Tibial nerve (tissue), 4 donors: ENCODE data around the gene PIGN. TPM values are rescaled to one million over a fixed set of nuclear protein-coding genes. Genes with fewer than 3 reads are reported as not detected.

Experiments used
- DNase-seq, 2 donors: peaks; one replicate each; pipeline ENCODE4 v3.0.0-alpha.2; 2019; ENCODE audit warnings: low spot score in 2 of 2
- H3K27ac ChIP-seq, 4 donors: fragments of 200-600 bp; sonication (generic) in 3 of 4; one replicate each; pipeline ENCODE4 v1.5.1; 2017 to 2019; ENCODE audit warnings: mild to moderate bottlenecking in 1 of 4
- H3K27me3 ChIP-seq, 2 donors: fragments of 200-600 bp; sonication (generic) in 1 of 2; one replicate each; pipeline versions ENCODE4 v1.5.1 to v1.6.0; 2017 to 2019
- H3K36me3 ChIP-seq, 3 donors: fragments of 200-600 bp; sonication (generic); one replicate each; pipeline ENCODE4 v1.5.1; 2018 to 2019
- H3K4me1 ChIP-seq, 4 donors: fragments of 200-600 bp; sonication (generic) in 3 of 4; one replicate each; pipeline ENCODE4 v1.5.1; 2017 to 2019
- H3K4me3 ChIP-seq, 4 donors: fragments of 200-600 bp; sonication (generic) in 3 of 4; one replicate each; pipeline ENCODE4 v1.5.1; 2017 to 2019; ENCODE audit warnings: mild to moderate bottlenecking in 1 of 4, moderate library complexity in 1 of 4
- H3K9me3 ChIP-seq, 4 donors: fragments of 200-600 bp; sonication (generic) in 3 of 4; one replicate each; pipeline ENCODE4 v1.5.1; 2017 to 2019
- EP300 ChIP-seq, 2 donors: sonication (generic); formaldehyde crosslinking; IDR thresholded peaks; one replicate each; pipeline ENCODE4 v1.6.1; 2017; ENCODE audit warnings: antibody characterized with exemption in 2 of 2, mild to moderate bottlenecking in 1 of 2
- POLR2A ChIP-seq, 2 donors: fragments of 450-650 bp; IDR thresholded peaks; one replicate each; pipeline ENCODE4 v1.6.1; 2017; ENCODE audit warnings: antibody characterized with exemption in 2 of 2, mild to moderate bottlenecking in 2 of 2, moderate library complexity in 2 of 2
- WGBS, 2 donors: methylation state at CpG; one replicate each; pipeline ENCODE4 v1.1.5; 2018; 5-methylcytosine and 5-hydroxymethylcytosine counted together
- total RNA-seq, 4 donors: library from RNA; depleted of rRNA; stranded (reverse); fragments of >200 nt; gene quantifications; one replicate each; pipeline ENCODE4 v1.1.0, GENCODE V29; 2016
- TF ChIP-seq, protein P1 (sequence below), 5 experiments: fragments of 200-600 bp in 3 of 5; fragments of 450-650 bp in 2 of 5; sonication (generic) in 3 of 5; IDR thresholded peaks; one replicate each; pipeline ENCODE4 v1.5.1; 2016 to 2019; ENCODE audit warnings: antibody characterized with exemption in 5 of 5, mild to moderate bottlenecking in 3 of 5, moderate library complexity in 2 of 5

The PIGN gene, protein sequence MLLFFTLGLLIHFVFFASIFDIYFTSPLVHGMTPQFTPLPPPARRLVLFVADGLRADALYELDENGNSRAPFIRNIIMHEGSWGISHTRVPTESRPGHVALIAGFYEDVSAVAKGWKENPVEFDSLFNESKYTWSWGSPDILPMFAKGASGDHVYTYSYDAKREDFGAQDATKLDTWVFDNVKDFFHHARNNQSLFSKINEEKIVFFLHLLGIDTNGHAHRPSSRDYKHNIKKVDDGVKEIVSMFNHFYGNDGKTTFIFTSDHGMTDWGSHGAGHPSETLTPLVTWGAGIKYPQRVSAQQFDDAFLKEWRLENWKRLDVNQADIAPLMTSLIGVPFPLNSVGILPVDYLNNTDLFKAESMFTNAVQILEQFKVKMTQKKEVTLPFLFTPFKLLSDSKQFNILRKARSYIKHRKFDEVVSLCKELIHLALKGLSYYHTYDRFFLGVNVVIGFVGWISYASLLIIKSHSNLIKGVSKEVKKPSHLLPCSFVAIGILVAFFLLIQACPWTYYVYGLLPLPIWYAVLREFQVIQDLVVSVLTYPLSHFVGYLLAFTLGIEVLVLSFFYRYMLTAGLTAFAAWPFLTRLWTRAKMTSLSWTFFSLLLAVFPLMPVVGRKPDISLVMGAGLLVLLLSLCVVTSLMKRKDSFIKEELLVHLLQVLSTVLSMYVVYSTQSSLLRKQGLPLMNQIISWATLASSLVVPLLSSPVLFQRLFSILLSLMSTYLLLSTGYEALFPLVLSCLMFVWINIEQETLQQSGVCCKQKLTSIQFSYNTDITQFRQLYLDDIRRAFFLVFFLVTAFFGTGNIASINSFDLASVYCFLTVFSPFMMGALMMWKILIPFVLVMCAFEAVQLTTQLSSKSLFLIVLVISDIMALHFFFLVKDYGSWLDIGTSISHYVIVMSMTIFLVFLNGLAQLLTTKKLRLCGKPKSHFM
- total RNA-seq = 10 to 100 TPM; 24.9 to 40.0 (median 32.5) TPM

DNA sequence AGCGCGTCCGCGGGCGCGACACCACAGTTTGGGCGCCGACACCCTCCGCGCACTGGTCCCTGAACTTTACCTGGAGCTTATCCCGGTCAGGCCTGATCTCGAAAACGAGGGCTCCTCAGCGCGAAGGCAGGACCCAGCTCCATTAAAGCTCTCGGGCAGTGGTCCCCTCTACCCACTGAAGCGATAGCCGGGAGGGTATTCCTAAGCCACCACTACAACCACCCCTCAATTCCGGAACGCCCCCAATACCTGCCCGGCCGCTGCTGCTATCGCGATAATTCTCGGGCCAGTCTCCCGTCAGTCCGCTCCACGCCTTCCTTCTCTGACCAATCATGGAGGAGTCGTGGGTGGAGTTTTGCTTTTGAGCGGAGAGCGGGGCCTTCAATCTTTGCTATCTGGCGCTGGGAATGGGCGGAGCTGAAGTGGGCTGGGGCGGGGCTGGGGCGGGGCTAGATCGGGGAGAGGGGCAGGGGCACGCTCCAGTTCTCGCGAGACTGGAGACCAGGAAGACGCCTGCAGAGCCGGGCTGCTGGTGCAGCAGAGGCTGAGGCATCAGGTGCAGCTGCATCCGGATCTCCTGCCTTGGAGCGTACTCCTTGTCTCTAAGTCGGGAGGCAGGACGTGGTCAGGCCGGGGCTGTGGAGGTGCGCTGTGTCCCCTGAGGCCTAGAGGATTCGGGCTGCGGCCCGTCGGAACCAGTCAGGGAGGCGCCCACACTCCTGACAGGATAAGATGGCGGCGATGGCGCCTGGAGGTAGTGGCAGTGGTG is at the start of gene PIGN, which contains the start of gene RELCH:
Gene PIGN, minus strand, starts transcription at position 283 of the 769 bp plus-strand sequence. CDS start 25,703 bp downstream, outside the sequence.
Gene RELCH, plus strand, starts transcription at position 482 of the 769 bp plus-strand sequence. Its CDS starts 251 bp downstream, at position 733.
- 0% methylated on average over 28 to 45 of the region's 55 CpGs for WGBS, 2 donors
- TF ChIP-seq POLR2A (IDR thresholded peaks at IDR 0.05) (peak; percentile 19 to 66), EP300 (IDR thresholded peaks at IDR 0.05) (peak in 1 of 2 donors; percentile 88)
- TF ChIP-seq, protein P1, sequence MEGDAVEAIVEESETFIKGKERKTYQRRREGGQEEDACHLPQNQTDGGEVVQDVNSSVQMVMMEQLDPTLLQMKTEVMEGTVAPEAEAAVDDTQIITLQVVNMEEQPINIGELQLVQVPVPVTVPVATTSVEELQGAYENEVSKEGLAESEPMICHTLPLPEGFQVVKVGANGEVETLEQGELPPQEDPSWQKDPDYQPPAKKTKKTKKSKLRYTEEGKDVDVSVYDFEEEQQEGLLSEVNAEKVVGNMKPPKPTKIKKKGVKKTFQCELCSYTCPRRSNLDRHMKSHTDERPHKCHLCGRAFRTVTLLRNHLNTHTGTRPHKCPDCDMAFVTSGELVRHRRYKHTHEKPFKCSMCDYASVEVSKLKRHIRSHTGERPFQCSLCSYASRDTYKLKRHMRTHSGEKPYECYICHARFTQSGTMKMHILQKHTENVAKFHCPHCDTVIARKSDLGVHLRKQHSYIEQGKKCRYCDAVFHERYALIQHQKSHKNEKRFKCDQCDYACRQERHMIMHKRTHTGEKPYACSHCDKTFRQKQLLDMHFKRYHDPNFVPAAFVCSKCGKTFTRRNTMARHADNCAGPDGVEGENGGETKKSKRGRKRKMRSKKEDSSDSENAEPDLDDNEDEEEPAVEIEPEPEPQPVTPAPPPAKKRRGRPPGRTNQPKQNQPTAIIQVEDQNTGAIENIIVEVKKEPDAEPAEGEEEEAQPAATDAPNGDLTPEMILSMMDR (IDR thresholded peaks at IDR 0.05) = no peak
- peaks cover 0 to 64% (median 23%) of the 10 kb centered on the region in 4 donors for H3K4me1 ChIP-seq
- H3K36me3 ChIP-seq = peaks cover 0 to 5% (median 0%) of the 10 kb centered on the region in 3 donors
- H3K9me3 ChIP-seq = no peaks in the 10 kb centered on the region
- no peaks in the 10 kb centered on the region for H3K27me3 ChIP-seq
- H3K27ac ChIP-seq = peak within 1 kb of the TSS; percentile 58 to 85 (median 77)
- DNase-seq = peak; percentile 88 to 96
- peak within 1 kb of the TSS; percentile 73 to 98 (median 80) for H3K4me3 ChIP-seq

DNA sequence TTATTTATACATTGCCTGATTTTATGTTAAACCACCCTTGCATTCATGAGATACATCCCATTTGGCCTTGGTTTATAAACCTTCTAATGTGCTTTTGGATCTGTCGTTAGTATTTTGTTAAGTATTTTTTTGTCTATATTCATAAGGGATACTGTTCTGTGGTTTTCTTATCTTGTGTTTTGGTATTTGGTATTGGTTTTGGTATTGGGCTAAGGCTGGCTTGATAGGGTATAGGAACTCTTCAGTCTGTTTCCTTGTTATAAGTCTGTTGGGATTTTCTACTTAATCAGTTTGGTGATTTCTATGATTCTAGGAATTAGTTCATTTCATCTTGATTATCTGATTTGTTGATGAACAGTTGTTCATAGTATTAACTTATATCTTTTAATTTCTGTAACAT is 49.4 kb upstream of the PIGN start:
- TF ChIP-seq EP300 (IDR thresholded peaks at IDR 0.05) = no peak
- TF ChIP-seq, protein P1 (IDR thresholded peaks at IDR 0.05) = no peak
- TF ChIP-seq POLR2A (IDR thresholded peaks at IDR 0.05) = no peak
- no peaks in the 10 kb centered on the region for H3K9me3 ChIP-seq
- H3K27ac ChIP-seq = no peak overlapping the region
- no peak for DNase-seq
- H3K27me3 ChIP-seq = no peaks in the 10 kb centered on the region
- H3K36me3 ChIP-seq = peaks cover 0 to 55% (median 0%) of the 10 kb centered on the region in 3 donors
- H3K4me3 ChIP-seq = no peak overlapping the region
- 94 to 100% methylated on average over 1 of the region's 1 CpG for WGBS, 2 donors
- H3K4me1 ChIP-seq = no peaks in the 10 kb centered on the region

DNA sequence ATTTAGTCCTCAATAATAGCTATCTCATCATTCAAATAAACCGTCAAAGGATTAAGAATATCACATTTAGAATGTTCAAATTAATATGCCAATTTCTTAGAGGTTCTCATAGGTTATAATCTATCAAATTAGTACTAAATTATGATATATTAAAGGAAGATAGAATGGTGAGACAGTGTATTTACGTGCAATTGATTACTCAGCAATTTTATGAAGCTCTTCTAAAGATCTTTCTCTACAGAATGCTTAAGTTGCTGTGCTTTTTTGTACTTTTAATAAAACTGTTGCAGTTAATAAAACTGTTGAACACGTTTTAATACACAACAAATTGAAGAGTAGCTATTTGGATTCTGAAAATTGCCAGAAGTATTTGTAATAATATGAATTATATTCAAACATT is 39.2 kb upstream of the PIGN start:
- Histone ChIP-seq H3K27ac (no peak overlapping the region), H3K9me3 (peaks cover 0 to 16% (median 0%) of the 10 kb centered on the region in 4 donors), H3K4me1 (no peaks in the 10 kb centered on the region), H3K36me3 (peaks cover 0 to 84% (median 4%) of the 10 kb centered on the region in 3 donors), H3K27me3 (no peaks in the 10 kb centered on the region), H3K4me3 (no peak overlapping the region)
- TF ChIP-seq EP300 (IDR thresholded peaks at IDR 0.05) (no peak), POLR2A (IDR thresholded peaks at IDR 0.05) (no peak)
- TF ChIP-seq, protein P1 (IDR thresholded peaks at IDR 0.05) = no peak
- DNase-seq = no peak
- 94% methylated on average over 3 of the region's 3 CpGs for WGBS, 2 donors

DNA sequence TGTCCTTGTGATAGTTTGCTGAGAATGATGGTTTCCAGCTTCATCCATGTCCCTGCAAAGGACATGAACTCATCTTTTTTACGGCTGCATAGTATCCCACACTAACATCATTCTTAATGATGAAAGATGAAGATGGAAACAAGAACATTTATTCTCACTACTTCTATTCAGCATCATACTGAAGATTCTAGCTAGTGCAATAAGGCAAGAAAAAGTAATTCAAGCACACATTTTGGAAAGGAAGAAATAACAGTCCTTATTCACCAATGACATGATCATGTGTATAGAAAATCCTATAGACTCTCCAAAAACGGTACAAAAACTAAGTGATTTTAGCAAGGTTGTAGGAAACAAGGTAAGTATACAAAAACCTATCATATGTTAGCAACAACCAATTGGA is 37.4 kb upstream of the PIGN start:
- Histone ChIP-seq H3K27ac (no peak overlapping the region), H3K4me1 (no peaks in the 10 kb centered on the region), H3K4me3 (no peak overlapping the region), H3K9me3 (peaks cover 0 to 16% (median 0%) of the 10 kb centered on the region in 4 donors), H3K27me3 (no peaks in the 10 kb centered on the region), H3K36me3 (peaks cover 0 to 66% (median 4%) of the 10 kb centered on the region in 3 donors)
- TF ChIP-seq EP300 (IDR thresholded peaks at IDR 0.05) = no peak
- TF ChIP-seq, protein P1 (IDR thresholded peaks at IDR 0.05) = no peak
- no peak for TF ChIP-seq POLR2A (IDR thresholded peaks at IDR 0.05)
- 95% methylated on average over 2 of the region's 2 CpGs for WGBS, 2 donors
- no peak for DNase-seq
